ENCODE data around the gene HOPX.

- TF ChIP-seq POLR2A (IDR thresholded peaks at IDR 0.05) (no peak), CTCF (IDR thresholded peaks at IDR 0.05) (no peak)
Measured at GRCh38 chr4:56607926-56608325, 73.2 kb downstream of the HOPX start.
